OCI-LY1 (cell line): ENCODE results near the gene MYCBP2.

Source experiments
- H2AFZ ChIP-seq: fragments of 200-600 bp; sonication (generic), shearing (Covaris generic); 2 replicates; pipeline ENCODE4 v1.6.0; 2014; ENCODE audit warnings: antibody characterized with exemption, mild to moderate bottlenecking, low read length
- H3F3A ChIP-seq: fragments of 200-600 bp; sonication (generic), shearing (Covaris generic); 2 replicates; pipeline ENCODE4 v1.6.0; 2014; ENCODE audit warnings: mild to moderate bottlenecking, antibody characterized with exemption, low read length, moderate library complexity; ENCODE audit not compliant: insufficient read depth
- H3K27ac ChIP-seq: fragments of 200-600 bp; sonication (generic); 2 replicates; pipeline ENCODE4 v1.5.1; 2014; ENCODE audit warnings: low read length, mixed run types, mild to moderate bottlenecking, low read depth; ENCODE audit not compliant: poor library complexity, severe bottlenecking
- H3K27me3 ChIP-seq: fragments of 200-600 bp; sonication (generic); 2 replicates; pipeline ENCODE4 v1.6.0; 2014; ENCODE audit warnings: antibody characterized with exemption, mild to moderate bottlenecking, low read length, moderate library complexity; ENCODE audit not compliant: insufficient read depth
- H3K36me3 ChIP-seq: fragments of 200-600 bp; sonication (generic); 2 replicates; pipeline ENCODE4 v1.6.1; 2014; ENCODE audit warnings: mild to moderate bottlenecking, antibody characterized with exemption, low read length, moderate library complexity, mixed read lengths; ENCODE audit not compliant: insufficient read depth
- H3K4me1 ChIP-seq: fragments of 200-600 bp; sonication (generic); 2 replicates; pipeline ENCODE4 v1.5.1; 2014; ENCODE audit warnings: mild to moderate bottlenecking, low read length, moderate library complexity; ENCODE audit not compliant: insufficient read depth, severe bottlenecking
- H3K4me2 ChIP-seq: fragments of 200-600 bp; sonication (generic), shearing (Covaris generic); 2 replicates; pipeline ENCODE4 v1.6.1; 2014; ENCODE audit warnings: low read length
- H3K4me3 ChIP-seq: fragments of 200-600 bp; sonication (generic); 2 replicates; pipeline ENCODE4 v1.5.1; 2014; ENCODE audit warnings: low read length, low read depth, mild to moderate bottlenecking, mixed read lengths; ENCODE audit not compliant: poor library complexity, severe bottlenecking
- H3K79me2 ChIP-seq: fragments of 200-600 bp; shearing (Covaris generic); 2 replicates; pipeline ENCODE4 v1.6.1; 2016; ENCODE audit warnings: mixed run types, low read length, mixed read lengths; ENCODE audit not compliant: insufficient read depth
- H3K9ac ChIP-seq: fragments of 200-600 bp; sonication (generic), shearing (Covaris generic); 2 replicates; pipeline ENCODE4 v1.6.1; 2014; ENCODE audit warnings: mild to moderate bottlenecking, low read length, mixed read lengths
- H3K9me2 ChIP-seq: fragments of 200-600 bp; sonication (generic), shearing (Covaris generic); 2 replicates; pipeline ENCODE4 v1.6.1; 2014; ENCODE audit warnings: low read depth, mild to moderate bottlenecking, low read length, mixed read lengths
- H3K9me3 ChIP-seq: fragments of 200-600 bp; shearing (Covaris generic); 2 replicates; pipeline ENCODE4 v1.6.1; 2014; ENCODE audit warnings: low read length, mixed read lengths
- H4K20me1 ChIP-seq: fragments of 200-600 bp; sonication (generic), shearing (Covaris generic); 2 replicates; pipeline ENCODE4 v1.6.0; 2016; ENCODE audit warnings: mild to moderate bottlenecking, low read length; ENCODE audit not compliant: insufficient read depth
- CTCF ChIP-seq: fragments of 200-600 bp; sonication (generic), shearing (Covaris generic); IDR thresholded peaks from 2 replicates; pipeline ENCODE4 v1.5.1; 2017; ENCODE audit warnings: mild to moderate bottlenecking, antibody characterized with exemption, low read length, moderate library complexity, mixed read lengths
- EZH2 ChIP-seq: fragments of 200-600 bp; sonication (generic), shearing (Covaris generic); IDR thresholded peaks from 2 replicates; pipeline ENCODE4 v1.8.0; 2017; ENCODE audit warnings: borderline replicate concordance, mixed run types, mild to moderate bottlenecking, antibody characterized with exemption, low read length, moderate library complexity, mixed read lengths

Gene MYCBP2

GRCh38 chr13:77067519-77067918 is 259.4 kb downstream of the MYCBP2 start:
- Histone ChIP-seq H3K27ac (no peak overlapping the region), H4K20me1 (no peaks in the 10 kb centered on the region), H3K9ac (no peak overlapping the region), H3K4me3 (no peak overlapping the region), H3K79me2 (no peaks in the 10 kb centered on the region), H3K9me2 (no peaks in the 10 kb centered on the region), H3K27me3 (no peaks in the 10 kb centered on the region), H2AFZ (no peak overlapping the region), H3K4me1 (peaks cover 7% of the 10 kb centered on the region), H3F3A (no peaks in the 10 kb centered on the region; the same call in 1 of the 2 replicates), H3K9me3 (no peaks in the 10 kb centered on the region), H3K4me2 (no peak overlapping the region), H3K36me3 (peaks cover 81% of the 10 kb centered on the region)
- TF ChIP-seq CTCF (no peak), EZH2 (no peak)

GRCh38 chr13:77065461-77066147 is 261.3 kb downstream of the MYCBP2 start:
- H3K36me3 ChIP-seq = peaks cover 92% of the 10 kb centered on the region
- no peaks in the 10 kb centered on the region for H4K20me1 ChIP-seq
- peaks cover 7% of the 10 kb centered on the region for H3K4me1 ChIP-seq
- no peak overlapping the region for H3K4me2 ChIP-seq
- H3K9me3 ChIP-seq = no peaks in the 10 kb centered on the region
- H3K4me3 ChIP-seq = no peak overlapping the region
- H3K9me2 ChIP-seq = no peaks in the 10 kb centered on the region
- TF ChIP-seq CTCF (no peak), EZH2 (no peak)
- no peaks in the 10 kb centered on the region for H3K79me2 ChIP-seq
- H3K27me3 ChIP-seq = no peaks in the 10 kb centered on the region
- no peak overlapping the region for H3K9ac ChIP-seq
- H2AFZ ChIP-seq = no peak overlapping the region
- peak overlapping the region; percentile 11 for H3K27ac ChIP-seq
- H3F3A ChIP-seq = no peaks in the 10 kb centered on the region; the same call in 1 of the 2 replicates

- Histone ChIP-seq H3K4me3 (no peak overlapping the region), H3K4me1 (peaks cover 7% of the 10 kb centered on the region), H3K36me3 (peaks cover 89% of the 10 kb centered on the region), H3K9ac (no peak overlapping the region), H2AFZ (no peak overlapping the region), H4K20me1 (no peaks in the 10 kb centered on the region), H3F3A (no peaks in the 10 kb centered on the region), H3K9me2 (no peaks in the 10 kb centered on the region), H3K79me2 (no peaks in the 10 kb centered on the region), H3K27ac (no peak overlapping the region), H3K4me2 (no peak overlapping the region), H3K27me3 (no peaks in the 10 kb centered on the region), H3K9me3 (no peaks in the 10 kb centered on the region)
- no peak for TF ChIP-seq CTCF
- TF ChIP-seq EZH2 = no peak
These were observed 264.8 kb downstream of the MYCBP2 start for GRCh38 chr13:77062097-77062496.
